Stimulated activated CD4-positive, alpha-beta T cell treated with anti-CD3 and anti-CD28 coated beads, Interleukin-1b, Interleukin-23, amount 100 ng/mL, for 1 hour (primary cell): Measurements from ENCODE around the gene LIMD2.

ENCODE experiments used
- DNase-seq, 2 donors: peaks; one replicate each; pipeline ENCODE4 v3.0.0-alpha.2; 2020; ENCODE audit warnings: low read depth in 2 of 2

Gene LIMD2

DNA sequence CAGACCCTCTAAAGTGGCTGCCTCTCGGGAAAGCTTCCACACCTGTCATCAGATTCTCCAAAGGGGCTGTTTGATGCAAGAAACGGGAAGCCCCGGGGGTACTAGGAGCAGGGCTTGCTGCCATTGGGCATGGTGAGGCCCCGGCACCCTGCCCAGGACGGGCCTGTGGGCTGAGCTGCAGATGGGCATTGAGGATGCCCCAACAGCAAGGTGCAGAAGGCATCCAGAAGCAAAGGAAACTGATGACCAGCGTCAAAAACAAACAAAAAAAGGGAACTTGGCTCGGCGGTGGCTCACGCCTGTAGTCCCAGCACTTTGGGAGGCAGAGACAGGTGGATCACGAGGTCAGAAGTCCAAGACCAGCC lies 1.5 kb upstream of the LIMD2 start:
- no peak for DNase-seq

DNA sequence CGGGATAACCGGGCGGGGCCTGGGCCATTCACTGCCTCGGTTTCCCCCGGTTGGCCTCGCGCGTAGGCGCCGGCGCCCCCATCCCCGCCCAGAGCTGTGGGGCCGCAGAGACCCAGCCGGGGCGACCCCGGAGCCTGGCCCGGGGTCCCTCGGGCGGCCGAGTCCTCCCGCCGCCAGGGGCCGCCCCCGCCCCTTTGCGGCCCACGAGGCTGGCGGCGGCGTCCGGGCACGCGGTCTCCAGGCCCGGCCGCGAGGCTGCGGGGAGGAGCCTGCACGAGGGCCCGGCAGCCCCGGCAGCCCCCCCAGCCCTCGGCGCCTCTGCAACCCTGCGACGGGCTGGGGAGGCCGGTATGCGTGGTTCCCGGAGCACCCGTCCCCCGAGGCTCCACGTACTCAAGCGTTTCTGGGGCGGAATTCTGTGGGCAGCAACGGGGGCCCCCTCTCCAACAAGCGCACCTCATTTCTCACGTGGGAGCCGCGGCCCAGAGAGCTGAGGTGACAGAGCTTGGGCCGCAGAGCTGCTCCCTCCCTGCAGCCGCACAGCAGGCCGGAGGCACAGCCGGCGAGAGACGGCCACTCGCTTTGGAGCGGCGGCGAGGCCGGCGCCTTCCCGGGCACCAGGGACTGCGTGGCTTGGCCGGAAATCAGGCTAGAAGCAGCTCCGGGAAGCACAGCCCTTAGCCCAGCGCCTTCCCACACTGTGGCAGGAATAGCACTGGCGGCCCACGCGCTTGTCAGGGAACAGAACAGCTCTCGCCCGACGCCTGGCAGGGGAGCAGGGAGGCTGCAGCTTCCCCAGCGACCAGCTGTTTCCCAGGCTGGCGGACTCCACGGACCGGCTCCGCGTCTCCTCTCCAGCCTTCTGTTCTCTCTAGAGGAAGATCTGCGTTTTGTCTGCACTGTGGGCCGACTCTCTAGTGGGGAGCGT lies 867 bp upstream of the LIMD2 start:
- peak in 1 of 2 donors; percentile 15 for DNase-seq

DNA sequence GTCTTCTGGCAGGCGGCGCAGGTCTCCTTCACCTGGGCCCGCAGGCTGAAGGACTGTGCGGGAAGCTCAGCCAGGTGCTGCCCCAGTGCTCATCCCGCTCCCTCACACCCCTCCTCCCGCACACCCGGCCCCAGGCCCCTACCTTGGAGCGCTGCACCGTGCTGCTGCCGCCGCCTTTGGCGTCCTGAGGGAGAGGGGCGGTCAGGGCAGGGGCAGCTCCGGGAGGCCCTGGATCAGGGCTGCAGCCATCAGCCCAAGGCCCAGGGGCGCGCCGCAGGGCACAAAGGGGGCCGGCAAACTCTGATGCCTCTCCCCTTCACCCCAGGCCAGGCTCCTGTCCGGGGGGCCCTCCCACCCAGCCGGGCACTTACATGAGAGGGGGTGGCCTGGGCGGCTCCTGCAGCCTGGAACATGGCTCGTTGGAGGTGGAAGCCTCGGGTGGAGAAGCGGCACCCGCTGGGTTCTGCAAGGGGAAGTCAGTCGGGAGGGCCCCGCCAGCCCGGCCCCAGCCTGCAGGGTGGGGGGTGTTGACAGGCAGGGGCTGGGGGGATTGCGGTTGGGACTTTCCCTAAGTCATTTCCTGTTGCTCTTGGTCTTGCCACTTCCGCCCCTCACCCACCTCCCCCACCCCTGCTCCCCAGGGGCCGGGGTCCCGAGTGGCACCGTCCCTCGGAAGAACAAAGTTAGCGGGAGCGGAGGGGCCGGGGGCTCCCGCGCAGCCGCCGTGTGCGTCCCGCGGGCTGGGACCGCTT lies 863 bp downstream of the LIMD2 start:
- DNase-seq = peak in 1 of 2 donors; percentile 83

DNA sequence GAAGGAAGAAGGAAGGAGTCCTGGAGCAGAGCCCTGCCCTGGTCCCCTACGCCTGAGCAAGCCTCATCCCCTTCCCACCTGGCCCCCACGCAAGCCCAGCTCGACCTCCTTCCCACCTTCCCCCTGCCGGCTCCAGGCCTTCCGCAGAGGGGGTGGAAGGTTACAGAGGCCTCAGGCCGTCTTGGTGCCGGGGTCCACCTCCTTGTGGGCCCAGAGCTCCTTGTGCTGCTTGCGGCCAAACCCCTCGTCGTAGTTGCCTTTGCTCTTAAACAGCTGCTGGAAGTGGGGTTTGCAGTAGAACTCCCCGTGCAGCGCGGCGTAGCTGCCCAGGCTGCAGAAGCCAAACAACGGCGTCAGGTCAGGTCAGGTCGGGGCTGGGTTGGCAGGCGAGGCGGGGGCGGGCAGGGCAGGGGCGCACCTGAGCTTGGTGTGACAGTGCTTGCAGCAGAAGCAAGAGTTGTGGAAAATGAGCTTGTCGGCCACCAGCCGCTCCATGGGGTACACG lies 1.5 kb downstream of the LIMD2 start:
- DNase-seq = no peak

DNA sequence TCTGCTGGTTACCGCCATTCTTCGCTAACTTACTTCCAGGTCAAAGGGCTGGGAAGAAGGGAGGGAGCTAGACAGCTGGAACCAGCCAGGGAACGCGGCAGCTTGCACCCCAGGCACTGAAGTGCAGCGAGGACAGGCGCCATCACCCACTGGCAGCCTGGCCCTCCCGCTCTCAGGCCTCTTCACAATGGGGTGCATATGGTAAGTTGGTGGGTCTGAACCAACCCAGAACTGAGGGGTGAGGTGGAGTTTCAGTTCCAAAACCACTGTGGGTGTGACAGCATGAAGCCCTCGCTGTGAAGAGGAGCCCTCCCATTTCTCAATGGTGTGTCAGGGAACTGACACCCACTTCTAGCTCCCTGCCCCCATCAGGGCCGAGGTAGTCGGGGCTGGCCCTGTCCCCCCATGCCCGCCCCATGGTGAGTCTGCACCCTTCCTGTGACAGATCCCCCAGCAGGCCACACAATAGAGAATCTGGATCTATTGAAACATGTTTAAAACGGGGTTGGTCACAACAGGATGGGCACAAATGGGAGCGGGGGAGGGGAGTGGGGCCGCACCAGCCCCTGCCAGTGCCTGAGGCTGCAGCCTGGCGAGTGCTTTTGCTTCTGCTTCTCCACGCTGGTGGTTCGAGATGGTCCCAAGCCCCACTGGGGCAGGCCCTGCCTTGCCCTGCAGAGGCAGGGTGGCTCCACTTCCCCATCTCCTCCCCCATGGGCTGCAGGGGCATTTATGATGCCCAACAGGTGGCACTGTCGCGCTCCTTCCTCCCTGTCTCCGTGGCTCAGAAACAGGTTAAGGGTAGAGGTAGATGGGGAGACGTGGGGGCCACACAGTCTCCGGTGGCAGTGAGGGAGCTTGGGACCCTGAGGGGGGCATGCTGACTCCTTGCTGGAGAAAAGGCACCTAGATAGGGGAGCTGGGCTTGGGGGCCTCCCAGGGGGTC lies 2.3 kb downstream of the LIMD2 start:
- DNase-seq = peak in 1 of 2 donors; percentile 65

DNA sequence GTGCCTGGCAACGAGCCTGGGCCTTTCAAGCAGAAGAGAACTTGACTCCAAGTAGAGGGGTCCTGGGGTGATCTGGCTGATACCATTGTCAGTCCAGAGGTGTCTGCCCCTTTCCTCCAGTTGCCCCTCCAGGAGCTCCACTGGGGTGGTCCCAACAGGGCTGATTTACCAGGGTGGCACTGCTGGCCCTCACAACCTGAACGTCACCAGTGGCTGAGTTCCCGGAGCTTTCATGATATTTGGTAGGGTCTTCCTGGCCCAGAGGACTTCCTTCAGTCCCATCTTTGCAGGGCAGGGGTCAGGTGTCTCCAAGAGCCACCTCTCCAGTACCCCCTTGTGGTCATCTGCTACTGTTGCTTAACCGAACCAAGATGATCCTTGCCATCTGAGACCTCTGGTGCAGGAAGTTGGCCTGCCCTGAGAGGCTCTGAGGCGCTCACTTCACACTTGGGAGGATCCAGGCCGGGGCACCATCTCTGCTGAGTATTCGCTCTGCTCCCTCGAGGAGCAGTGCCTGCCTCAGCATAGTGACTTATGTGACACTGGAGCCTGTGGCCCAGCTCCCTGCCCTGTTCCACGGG lies 3.5 kb downstream of the LIMD2 start:
- peak in 1 of 2 donors; percentile 3 for DNase-seq

DNA sequence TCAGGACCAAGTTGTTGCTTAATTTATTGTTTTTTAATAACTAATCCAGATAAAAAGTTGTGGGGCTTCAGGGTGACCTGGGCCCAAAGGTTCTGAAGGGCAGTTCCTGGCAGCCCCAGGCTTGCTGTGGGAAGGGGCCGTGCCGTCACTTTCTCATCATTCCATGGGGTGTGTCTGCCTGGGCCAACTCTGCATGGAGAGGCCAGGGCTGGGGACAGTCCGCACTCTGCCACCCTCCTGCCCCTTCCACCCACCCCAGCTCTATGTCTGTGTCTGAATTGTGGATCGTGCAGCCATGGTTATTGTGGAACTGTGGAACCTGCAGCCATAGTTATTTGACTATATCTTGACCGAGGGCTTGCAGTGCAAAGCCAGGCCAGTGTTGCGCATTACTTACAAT lies 4.0 kb downstream of the LIMD2 start:
- no peak for DNase-seq

DNA sequence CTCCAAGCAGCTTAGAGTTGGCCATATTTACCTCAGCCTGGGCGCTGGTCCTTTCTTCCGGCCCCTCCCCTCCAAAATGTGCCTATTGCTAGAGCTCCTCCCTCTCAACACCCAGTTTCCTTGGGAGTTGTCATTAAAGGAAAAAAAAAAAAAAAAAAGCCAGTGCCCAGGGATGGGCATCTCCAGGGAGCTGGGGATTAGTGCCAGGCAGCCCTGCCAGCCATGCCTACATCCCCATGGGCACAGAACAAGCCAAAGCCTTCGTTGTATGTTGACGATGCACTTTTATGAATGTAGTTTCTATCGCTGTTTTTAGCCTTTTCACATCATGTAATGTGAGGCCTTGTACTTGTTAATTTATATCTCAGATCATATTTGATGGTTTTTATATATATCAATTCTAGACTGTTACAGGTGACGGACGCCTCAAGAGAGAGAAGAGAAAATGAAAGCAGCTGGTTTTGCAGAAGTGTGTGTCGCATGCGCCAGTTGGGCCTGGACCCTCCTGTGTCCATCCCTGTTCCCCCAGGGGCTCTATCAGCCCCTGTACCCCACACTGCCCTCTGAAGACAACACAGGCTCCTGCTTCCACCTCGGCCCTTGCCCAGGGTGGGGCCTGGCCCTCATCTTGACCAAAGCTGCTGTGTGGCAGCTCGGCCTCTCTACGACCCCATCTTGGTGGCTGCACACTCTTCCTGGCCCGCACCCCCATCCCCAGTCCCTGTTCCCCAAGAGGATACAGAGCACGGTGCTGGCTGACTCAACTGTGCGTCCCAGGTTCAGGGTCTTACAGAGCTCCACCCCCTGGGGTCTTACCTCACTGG lies 4.8 kb downstream of the LIMD2 start:
- DNase-seq = no peak

DNA sequence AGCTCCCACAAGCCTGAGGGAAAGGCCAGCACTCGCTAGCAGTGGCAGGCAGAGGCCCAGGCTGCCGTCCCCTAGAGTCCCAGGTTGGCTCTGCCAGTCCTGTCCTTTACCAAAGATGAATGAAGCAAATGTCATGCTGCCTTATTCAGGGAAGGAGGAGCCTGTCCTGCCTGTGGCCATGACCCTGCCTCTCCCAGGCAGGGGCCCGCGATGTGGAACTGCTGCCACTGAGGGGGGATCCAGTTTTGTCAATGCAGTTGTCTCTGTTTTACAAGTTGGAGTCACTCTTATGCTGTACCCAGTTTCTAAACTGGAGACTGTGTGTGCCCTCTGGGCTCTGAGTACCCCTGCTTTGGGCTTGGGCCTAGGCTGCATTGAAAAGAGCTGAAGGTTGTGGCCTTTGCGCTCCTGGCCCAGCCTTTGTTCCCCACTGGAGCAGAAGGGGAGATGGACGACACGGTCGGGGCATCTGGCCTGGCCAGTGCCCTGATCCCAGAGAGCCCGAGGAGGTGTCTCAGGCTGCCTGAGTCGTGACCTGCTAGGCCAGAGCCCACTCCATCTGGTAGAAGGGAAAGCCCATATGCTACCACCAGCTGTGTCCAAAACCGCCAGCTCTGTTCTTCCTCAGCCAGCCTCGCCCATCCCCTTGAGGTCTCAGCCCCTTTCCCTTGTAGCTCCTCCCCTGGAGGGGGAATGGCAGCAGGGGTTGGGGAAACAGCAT lies 5.5 kb downstream of the LIMD2 start:
- no peak for DNase-seq

DNA sequence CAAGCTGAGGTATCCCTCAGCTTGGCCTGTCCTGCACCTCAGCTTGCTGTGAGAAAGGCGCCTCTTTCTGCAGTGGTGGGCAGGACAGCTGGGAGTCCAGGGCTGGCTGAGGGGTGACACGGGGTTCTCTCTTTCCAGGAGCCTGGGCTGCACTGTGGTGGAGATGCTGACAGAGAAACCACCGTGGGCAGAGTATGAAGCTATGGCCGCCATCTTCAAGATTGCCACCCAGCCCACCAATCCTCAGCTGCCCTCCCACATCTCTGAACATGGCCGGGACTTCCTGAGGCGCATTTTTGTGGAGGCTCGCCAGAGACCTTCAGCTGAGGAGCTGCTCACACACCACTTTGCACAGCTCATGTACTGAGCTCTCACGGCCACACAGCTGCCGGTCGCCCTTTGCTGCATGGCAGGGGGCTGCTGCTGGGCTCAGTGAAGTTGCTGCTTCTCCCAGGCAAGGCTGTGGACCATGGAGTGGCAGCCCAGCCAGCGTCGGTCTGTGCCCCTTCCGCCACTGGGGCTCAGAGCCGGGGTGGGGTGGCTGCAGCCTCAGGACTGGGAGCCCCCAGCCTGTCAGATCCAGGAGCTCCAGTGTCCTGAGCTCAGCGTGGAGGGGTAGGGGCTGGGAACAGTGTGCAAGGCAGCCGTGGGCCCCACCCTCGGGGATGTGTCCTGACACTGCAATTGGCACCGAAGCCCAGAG lies 6.4 kb downstream of the LIMD2 start:
- no peak for DNase-seq

DNA sequence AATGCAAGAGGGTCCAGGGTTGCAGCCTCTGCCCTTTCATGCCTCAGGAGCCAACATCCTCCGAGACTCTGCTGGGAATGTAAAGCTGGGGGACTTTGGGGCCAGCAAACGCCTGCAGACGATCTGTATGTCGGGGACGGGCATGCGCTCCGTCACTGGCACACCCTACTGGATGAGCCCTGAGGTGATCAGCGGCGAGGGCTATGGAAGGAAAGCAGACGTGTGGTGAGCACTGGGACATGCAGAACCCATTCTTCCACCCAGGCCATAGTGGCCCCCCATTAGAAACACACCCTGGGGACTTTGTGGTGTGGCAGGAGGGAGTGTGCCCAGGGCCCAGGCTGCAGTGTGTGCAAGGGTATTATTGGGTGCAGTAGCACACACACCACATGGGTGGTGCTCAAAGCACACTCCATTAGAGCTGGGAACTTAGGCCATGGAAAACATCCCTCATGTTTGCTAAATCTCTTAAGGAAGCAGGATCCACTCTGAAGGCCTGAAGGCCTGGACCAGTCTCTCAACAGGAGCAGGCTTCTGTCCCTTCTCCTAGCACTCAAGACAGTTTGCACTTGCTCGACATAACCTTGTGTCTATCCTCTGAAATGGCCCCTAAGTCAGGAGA lies 7.6 kb downstream of the LIMD2 start:
- no peak for DNase-seq

DNA sequence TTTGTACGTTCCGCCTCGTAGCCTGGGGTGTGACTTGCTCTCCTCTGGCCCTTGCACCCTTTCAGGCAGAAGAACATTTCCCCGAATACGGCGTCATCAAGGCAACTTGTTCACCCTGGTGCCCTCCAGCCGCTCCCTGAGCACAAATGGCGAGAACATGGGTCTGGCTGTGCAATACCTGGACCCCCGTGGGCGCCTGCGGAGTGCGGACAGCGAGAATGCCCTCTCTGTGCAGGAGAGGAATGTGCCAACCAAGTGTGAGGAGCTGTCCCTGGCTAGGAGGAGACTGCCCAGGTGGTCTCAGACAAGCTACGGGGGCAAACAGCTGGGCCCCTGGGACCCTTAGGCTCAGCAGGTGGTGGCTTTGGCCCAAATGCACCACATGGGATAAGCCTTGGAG lies 10.4 kb downstream of the LIMD2 start:
- DNase-seq = no peak

DNA sequence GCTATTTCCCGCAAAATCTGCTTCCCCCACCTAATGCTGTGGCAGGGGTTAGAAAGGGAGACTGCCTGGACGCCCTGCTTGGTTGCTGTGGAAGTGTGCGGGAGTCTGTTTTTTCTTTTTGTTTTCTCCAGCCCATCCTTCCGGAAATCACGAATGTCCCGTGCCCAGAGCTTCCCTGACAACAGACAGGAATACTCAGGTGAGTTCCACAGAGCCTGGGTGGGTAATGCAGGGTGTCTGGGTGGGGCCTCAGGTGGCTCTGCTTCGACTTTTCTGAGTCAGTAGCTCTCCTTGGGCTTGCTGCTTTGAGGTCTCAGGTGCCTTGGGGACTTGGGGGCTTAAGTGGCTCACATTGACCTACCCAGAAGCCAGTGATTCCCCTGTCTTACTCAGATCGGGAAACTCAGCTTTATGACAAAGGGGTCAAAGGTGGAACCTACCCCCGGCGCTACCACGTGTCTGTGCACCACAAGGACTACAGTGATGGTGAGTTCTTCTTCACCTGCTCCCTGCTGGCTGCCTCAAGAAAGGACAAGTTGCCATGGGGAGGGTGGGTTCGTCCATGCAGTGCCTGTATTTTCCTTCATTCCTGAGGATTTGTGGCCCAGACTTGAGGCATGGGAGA lies 11.4 kb downstream of the LIMD2 start:
- DNase-seq = no peak

DNA sequence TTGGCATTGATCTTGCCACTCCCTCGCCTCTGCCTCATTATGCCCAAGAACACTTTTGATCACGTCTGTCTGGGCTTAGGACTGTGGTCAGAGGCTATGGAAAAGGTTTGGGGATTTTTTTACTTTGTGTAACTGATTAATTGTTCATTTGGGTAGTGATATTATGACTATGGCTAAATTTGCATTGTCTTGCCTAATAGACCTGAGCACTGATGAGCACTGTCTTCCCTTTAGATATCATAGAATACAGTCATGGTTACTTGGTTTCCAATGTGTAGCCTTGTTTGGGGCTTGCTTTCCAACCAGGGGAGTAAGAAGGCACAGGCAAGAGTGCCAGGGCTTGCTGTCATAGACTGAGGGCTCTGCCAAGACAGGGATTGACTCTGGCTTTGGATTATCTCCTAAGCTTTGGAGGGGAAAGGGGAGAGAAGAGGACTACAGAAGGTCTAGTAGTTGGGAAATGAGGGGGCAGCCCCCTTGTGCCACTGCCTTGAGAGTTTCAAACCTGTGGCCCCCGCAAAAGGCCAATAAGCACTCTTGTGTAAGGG lies 13.7 kb downstream of the LIMD2 start:
- DNase-seq = no peak

DNA sequence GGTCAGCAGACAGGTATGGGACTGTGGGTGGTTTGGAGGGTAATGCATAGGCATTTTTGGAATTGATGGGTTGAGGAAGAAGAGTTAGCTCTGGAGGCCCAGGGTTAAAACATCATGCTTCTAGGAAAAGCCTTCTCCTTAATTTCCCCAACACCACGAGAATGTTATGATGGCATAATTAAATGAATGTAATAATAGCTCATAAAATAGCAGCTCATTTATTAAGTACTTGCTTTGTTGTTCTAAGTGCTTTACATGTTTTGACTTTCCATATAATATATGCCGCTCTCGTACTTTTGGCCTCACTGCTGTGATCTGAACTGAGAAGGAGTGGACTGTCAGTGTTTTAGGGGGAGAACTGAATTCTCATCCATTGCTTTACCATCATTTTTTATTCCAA lies 14.3 kb downstream of the LIMD2 start:
- no peak for DNase-seq

DNA sequence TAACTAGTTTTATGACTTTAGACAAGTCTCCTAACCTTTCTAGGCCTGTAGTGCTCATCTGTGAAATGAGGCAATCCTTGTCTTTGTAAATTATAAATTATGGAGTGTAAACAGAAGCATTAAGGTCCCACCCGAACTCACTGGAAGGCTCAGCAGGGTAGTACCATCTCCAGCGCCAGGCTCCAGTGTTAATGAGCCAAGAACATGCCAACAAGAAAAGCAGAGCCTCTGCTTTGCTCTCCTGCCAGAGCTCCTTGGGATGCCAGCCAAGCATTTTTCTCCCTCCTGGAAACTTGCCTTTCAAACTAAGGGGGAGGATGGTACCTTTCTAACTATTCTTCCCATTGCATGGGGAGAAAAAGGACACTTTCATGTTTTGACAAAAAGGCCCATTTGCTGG lies 14.9 kb downstream of the LIMD2 start:
- no peak for DNase-seq

DNA sequence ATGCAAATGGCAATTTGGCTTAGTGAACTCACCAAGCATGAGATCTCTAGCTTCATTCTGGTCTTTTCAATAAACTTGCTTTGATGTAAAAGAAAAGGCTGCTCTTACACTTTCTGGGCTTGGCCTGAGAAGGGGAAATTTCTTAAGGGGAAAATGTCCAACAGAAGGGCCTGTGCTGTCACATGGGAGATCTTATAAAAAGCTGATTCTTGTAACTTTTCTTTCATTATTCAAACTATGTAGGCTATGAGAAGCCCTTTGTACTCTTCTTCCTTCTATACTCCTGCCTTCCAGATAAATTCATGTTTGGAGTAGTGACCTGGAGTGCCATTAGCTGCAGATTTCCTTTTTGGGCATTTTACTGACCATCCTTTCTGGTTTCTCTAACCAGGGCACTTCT lies 16.9 kb downstream of the LIMD2 start:
- no peak for DNase-seq

DNA sequence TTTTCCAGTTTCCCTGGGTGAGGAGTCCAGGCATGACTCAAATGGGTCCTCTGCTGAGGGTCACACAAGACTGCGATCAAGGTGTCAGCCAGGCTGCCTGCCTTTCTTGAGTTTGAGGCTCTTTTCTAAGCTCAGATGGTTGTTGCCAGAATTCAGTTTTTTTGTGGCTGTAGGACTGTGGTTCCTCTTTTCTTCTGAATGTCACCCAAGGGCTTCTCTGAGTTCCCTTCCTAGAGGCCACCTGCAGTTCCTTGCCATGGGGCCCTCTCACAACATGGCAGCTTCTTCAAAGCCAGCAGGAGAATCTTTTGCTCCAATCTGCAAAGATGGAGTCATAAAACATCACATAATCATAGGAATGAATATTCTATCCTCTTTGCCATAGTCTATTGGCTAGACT lies 17.5 kb downstream of the LIMD2 start:
- DNase-seq = no peak
